OCI-LY1 (cell line): ENCODE measurements around the gene SIVA1.

ENCODE experiments used
- EZH2 ChIP-seq: fragments of 200-600 bp; sonication (generic), shearing (Covaris generic); IDR thresholded peaks from 2 replicates; pipeline ENCODE4 v1.8.0; 2017; ENCODE audit warnings: borderline replicate concordance, mixed run types, mild to moderate bottlenecking, antibody characterized with exemption, low read length, moderate library complexity, mixed read lengths
- TF ChIP-seq, protein P1 (sequence below): fragments of 200-600 bp; sonication (generic), shearing (Covaris generic); IDR thresholded peaks from 2 replicates; pipeline ENCODE4 v1.5.1; 2017; ENCODE audit warnings: mild to moderate bottlenecking, antibody characterized with exemption, low read length, moderate library complexity, mixed read lengths

- TF ChIP-seq EZH2: no peak
- TF ChIP-seq, protein P1, sequence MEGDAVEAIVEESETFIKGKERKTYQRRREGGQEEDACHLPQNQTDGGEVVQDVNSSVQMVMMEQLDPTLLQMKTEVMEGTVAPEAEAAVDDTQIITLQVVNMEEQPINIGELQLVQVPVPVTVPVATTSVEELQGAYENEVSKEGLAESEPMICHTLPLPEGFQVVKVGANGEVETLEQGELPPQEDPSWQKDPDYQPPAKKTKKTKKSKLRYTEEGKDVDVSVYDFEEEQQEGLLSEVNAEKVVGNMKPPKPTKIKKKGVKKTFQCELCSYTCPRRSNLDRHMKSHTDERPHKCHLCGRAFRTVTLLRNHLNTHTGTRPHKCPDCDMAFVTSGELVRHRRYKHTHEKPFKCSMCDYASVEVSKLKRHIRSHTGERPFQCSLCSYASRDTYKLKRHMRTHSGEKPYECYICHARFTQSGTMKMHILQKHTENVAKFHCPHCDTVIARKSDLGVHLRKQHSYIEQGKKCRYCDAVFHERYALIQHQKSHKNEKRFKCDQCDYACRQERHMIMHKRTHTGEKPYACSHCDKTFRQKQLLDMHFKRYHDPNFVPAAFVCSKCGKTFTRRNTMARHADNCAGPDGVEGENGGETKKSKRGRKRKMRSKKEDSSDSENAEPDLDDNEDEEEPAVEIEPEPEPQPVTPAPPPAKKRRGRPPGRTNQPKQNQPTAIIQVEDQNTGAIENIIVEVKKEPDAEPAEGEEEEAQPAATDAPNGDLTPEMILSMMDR: no peak
Observed at GRCh38 chr14:104800771-104801519, 48.0 kb downstream of the SIVA1 start, which contains the start of gene ZBTB42.
